ENCODE measurements around the gene PSMD2.

The PSMD2 gene

DNA sequence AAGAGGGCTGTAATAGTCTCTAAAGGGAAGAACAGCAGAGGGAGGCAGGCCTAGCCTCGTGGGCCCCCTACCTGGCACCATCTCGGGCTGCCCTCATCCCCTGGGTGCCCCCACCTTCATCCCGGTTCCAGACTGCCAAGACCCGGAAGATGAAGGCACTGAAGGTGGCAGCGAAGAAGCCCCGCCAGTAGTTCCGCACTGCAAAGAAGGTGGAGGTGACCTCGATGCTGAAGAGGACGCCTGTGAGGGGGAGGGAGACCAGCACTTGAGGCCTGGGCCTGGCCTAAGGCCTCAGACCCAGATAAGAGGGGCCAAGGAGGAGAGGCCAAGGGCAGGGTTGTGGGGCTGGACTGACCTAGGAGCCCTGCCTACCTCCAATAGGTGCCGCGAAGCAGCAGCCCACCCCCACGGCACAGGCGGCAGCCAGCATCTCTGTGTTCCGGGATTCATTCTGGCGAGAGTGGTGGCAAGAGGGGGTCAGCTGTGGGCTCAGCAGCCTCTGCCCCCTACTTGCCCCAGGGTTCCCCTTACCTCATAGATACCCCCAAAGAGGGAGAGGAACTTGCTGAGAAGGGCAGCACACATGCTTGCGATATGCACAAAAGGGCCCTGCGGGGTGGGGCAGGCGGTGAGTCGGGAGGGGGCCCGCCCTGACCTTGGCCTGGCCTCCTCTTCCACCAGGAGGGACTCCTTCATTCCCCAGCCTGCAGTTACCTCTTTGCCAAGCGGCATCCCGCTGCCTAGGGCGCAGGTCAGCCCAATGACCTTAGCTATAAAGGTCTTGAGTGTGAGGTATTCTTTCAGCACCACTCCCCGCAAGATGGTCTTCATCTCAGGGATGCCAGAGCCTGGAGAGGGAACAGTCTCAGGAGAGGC lies 58.4 kb downstream of the PSMD2 start:
- no peak for DNase-seq (ENCODE audit: low read depth)

DNA sequence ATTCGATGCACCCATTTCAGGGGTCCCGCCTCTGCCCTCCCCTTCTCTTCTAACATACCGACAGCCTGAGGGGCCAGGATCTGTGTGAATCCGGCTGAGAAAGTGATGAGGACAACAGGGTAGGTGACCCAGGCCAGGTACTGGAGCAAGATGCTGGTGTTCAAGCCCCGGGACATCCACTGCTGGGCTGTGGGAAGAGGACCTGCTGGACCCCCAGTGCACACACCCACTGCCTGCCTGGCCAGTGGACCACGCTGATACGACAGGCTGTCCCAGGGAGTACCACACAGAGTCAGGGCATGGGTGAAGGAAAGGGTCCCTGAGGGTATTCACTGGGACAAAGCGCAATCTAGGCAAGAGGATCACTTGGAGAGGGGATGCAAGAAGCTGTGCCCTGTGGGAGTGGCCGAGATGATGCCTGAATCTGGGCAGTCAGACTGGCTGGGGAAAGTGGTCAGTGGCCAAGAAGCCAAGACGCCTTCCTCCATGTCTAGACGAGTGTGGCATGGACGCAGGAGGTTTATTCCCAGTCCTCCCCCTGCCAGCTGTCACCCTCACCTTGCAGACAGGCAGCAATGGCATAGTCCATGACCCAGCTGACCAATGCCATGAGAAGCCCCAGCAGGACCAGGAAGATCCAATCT lies 59.2 kb downstream of the PSMD2 start:
- no peak for DNase-seq (ENCODE audit: low read depth)
